Measurements from ENCODE around the gene TMEM125.

TMEM125 gene

DNA sequence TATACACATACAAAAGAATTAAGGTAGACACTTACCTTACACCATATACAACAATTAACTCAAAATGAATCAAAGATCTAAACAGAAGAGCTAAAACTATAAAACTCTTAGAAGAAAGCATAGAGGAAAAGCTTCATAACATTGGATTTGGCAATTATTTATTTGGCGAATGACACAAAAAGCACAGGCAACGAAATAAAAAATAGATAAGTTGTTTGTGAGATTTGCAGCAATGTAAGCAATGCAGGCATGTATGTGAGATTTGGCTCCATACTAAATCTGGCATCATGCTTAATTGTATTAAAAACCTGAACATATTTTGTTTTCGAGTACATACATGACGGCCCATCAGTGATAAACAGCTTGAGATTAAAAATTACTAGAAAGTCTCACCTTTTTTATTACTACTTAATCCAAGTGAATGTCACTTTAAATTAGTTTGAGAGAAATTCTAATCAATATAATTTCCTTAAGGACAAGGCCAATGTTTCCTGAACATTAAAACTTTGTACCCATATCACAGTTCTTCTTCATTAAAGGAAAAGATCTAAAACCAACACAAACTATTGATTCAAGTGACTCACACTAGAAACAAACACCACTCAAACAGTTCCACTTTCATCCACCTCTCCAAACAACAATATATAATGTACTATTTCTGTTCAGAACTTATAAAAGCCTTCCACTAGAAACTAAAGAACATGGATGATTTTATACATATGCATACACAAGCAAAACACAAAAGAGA lies 23.1 kb upstream of the TMEM125 start:
- H3K4me3 ChIP-seq (ENCODE audit: low read depth, low read length): no peak overlapping the region
- TF ChIP-seq CTCF (conservative IDR thresholded peaks at IDR 0.05; ENCODE audit: low read depth, low read length): no peak
- DNase-seq (ENCODE audit: low read depth): no peak

DNA sequence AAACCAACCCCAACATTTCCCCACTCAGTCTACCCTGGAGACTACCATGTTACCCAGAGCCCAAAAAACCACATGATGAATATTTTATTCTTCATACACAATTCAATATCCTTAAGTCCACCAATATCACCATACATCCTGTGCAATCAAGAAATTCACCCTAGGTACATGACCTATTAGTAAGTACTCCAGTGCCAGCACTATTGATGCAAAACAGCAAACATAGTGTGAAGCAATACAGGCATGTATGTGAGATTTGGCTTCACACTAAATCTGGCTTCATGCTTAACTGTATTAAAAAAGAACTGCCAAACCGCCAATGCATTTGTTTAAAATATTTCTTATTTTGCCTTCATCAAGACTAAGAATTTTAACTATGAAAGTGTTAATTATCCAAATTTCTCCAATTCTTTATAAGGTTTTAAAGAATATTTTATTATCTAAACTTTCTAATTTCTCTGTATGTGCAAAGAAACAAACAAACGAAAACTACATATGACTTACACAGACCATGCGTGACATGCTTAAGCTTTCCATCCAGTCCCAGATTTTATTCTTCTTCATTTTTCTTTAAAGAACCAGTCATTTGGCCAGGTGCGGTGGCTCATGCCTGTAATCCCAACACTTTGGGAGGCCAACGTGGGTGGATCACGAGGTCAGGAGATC lies 22.4 kb upstream of the TMEM125 start:
- no peak overlapping the region for H3K4me3 ChIP-seq (ENCODE audit: low read depth, low read length)
- no peak for DNase-seq (ENCODE audit: low read depth)
- TF ChIP-seq CTCF (conservative IDR thresholded peaks at IDR 0.05; ENCODE audit: low read depth, low read length): no peak

DNA sequence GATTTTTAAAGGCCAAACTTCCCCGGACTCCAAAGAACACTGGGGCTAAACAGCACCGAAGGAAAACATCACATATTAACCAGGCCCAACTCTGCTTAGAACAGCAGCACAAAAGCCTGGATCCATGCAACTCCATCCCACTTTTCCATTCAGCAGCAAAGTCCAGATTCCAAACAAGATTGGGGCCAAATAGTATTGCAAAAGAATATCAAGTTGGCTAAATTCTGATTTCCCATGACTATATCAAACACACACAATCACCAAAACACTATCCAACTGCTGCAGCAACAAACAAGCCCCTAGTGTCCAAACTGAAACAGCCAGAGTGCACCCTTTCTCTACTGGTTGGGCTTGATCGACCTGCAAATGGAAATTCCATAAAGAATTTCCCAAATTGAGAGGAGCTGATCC lies 19.4 kb upstream of the TMEM125 start:
- TF ChIP-seq CTCF (conservative IDR thresholded peaks at IDR 0.05; ENCODE audit: low read depth, low read length): no peak
- H3K4me3 ChIP-seq (ENCODE audit: low read depth, low read length): no peak overlapping the region
- DNase-seq (ENCODE audit: low read depth): no peak

GRCh38 chr1:43251024-43251423 lies 18.8 kb upstream of the TMEM125 start:
- TF ChIP-seq CTCF (conservative IDR thresholded peaks at IDR 0.05; ENCODE audit: low read depth, low read length): no peak
- DNase-seq (ENCODE audit: low read depth): no peak

DNA sequence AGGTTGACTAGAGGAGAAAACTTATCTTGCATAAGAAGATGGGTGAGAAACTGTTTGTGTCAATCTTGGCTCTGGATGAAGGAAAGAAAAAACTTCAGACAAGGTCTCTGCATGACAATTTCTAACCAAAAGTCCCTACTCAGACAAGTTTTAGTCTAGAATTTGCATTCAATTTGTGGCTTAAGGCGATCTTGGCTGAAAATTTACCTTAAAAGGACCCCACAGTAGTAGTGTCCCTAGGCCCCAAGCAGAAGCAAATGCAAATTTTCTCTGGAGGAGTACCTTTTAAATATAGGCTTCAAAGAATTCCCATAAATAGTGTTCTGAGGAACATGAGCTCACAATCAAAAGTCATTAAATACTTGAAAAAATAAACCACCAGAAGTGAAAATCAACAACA lies 17.6 kb upstream of the TMEM125 start:
- no peak for TF ChIP-seq CTCF (conservative IDR thresholded peaks at IDR 0.05; ENCODE audit: low read depth, low read length)

More at GRCh38 chr1:43251024-43251423, 18.8 kb upstream of the TMEM125 start:
- H3K4me3 ChIP-seq (ENCODE audit: low read depth, low read length): no peak overlapping the region

GRCh38 chr1:43253173-43253572 lies 16.6 kb upstream of the TMEM125 start:
- no peak for TF ChIP-seq CTCF (conservative IDR thresholded peaks at IDR 0.05; ENCODE audit: low read depth, low read length)
- DNase-seq (ENCODE audit: low read depth): no peak
- H3K4me3 ChIP-seq (ENCODE audit: low read depth, low read length): no peak overlapping the region

More for the DNA sequence above, 17.6 kb upstream of the TMEM125 start:
- no peak overlapping the region for H3K4me3 ChIP-seq (ENCODE audit: low read depth, low read length)
- no peak for DNase-seq (ENCODE audit: low read depth)

All from choroid plexus epithelial cell (primary cell).